ENCODE results near the gene FGR.

FGR gene

GRCh38 chr1:27661412-27662075 lies 26.6 kb upstream of the FGR start:
- H3K9me3 ChIP-seq, result no peaks in the 10 kb centered on the region
- no peaks in the 10 kb centered on the region for H4K20me1 ChIP-seq
- H3K36me3 ChIP-seq, result no peaks in the 10 kb centered on the region
- H3K9ac ChIP-seq, result no peak overlapping the region
- peak overlapping the region; percentile 85 for H3K4me2 ChIP-seq
- no peak for TF ChIP-seq Cebpa-rat (IDR thresholded peaks at IDR 0.05)
- peak overlapping the region; percentile 92 for H3K27ac ChIP-seq
- peaks cover 83% of the 10 kb centered on the region for H3K4me1 ChIP-seq
- H3K27me3 ChIP-seq, result no peaks in the 10 kb centered on the region
- no peak overlapping the region for H3K4me3 ChIP-seq

- Histone ChIP-seq H3K9me3 (no peaks in the 10 kb centered on the region), H3K27me3 (no peaks in the 10 kb centered on the region), H3K4me1 (peaks cover 92% of the 10 kb centered on the region), H3K4me3 (peak overlapping the region; percentile 72), H3K9ac (peak overlapping the region; percentile 83), H4K20me1 (no peaks in the 10 kb centered on the region), H3K36me3 (no peaks in the 10 kb centered on the region), H3K27ac (peak overlapping the region; percentile 59), H3K4me2 (peak overlapping the region; percentile 85)
- TF ChIP-seq Cebpa-rat (IDR thresholded peaks at IDR 0.05), result no peak
Measured at GRCh38 chr1:27660300-27660835, 25.4 kb upstream of the FGR start.

- Histone ChIP-seq H3K9ac (peak overlapping the region; percentile 83), H3K9me3 (no peaks in the 10 kb centered on the region), H3K4me1 (peaks cover 92% of the 10 kb centered on the region), H3K4me3 (peak overlapping the region; percentile 72), H3K27me3 (no peaks in the 10 kb centered on the region), H3K36me3 (no peaks in the 10 kb centered on the region), H3K27ac (peak overlapping the region; percentile 94), H4K20me1 (no peaks in the 10 kb centered on the region), H3K4me2 (peak overlapping the region; percentile 85)
- TF ChIP-seq Cebpa-rat (IDR thresholded peaks at IDR 0.05), result no peak
Measured at GRCh38 chr1:27659497-27660299, 24.7 kb upstream of the FGR start.

GRCh38 chr1:27658951-27659496 lies 24.0 kb upstream of the FGR start:
- Histone ChIP-seq H3K4me2 (peak overlapping the region; percentile 85), H3K9me3 (no peaks in the 10 kb centered on the region), H4K20me1 (no peaks in the 10 kb centered on the region), H3K9ac (peak overlapping the region; percentile 83), H3K27ac (peak overlapping the region; percentile 94), H3K4me3 (peak overlapping the region; percentile 72), H3K36me3 (no peaks in the 10 kb centered on the region), H3K27me3 (no peaks in the 10 kb centered on the region), H3K4me1 (peaks cover 92% of the 10 kb centered on the region)
- TF ChIP-seq Cebpa-rat (IDR thresholded peaks at IDR 0.05), result no peak

GRCh38 chr1:27656157-27656893 lies 21.3 kb upstream of the FGR start:
- H3K27ac ChIP-seq, result no peak overlapping the region
- no peaks in the 10 kb centered on the region for H3K36me3 ChIP-seq
- H3K9ac ChIP-seq, result peak overlapping the region; percentile 26; the same call in 1 of the 2 replicates
- H3K9me3 ChIP-seq, result no peaks in the 10 kb centered on the region
- TF ChIP-seq Cebpa-rat (IDR thresholded peaks at IDR 0.05), result no peak
- H3K4me2 ChIP-seq, result peak overlapping the region; percentile 49
- H4K20me1 ChIP-seq, result no peaks in the 10 kb centered on the region
- H3K4me3 ChIP-seq, result no peak overlapping the region
- H3K27me3 ChIP-seq, result no peaks in the 10 kb centered on the region
- H3K4me1 ChIP-seq, result peaks cover 80% of the 10 kb centered on the region

- H3K9me3 ChIP-seq, result no peaks in the 10 kb centered on the region
- H3K4me1 ChIP-seq, result peaks cover 80% of the 10 kb centered on the region
- no peak overlapping the region for H3K9ac ChIP-seq
- H3K36me3 ChIP-seq, result no peaks in the 10 kb centered on the region
- no peak overlapping the region for H3K4me3 ChIP-seq
- H3K4me2 ChIP-seq, result peak overlapping the region; percentile 49
- TF ChIP-seq Cebpa-rat (IDR thresholded peaks at IDR 0.05), result no peak
- peak overlapping the region; percentile 5; the same call in 1 of the 2 replicates for H3K27ac ChIP-seq
- no peaks in the 10 kb centered on the region for H4K20me1 ChIP-seq
- no peaks in the 10 kb centered on the region for H3K27me3 ChIP-seq
Measured at GRCh38 chr1:27655151-27655937, 20.4 kb upstream of the FGR start.

- no peaks in the 10 kb centered on the region for H3K36me3 ChIP-seq
- H3K27ac ChIP-seq, result no peak overlapping the region
- no peak overlapping the region for H3K9ac ChIP-seq
- H4K20me1 ChIP-seq, result no peaks in the 10 kb centered on the region
- no peak for TF ChIP-seq Cebpa-rat (IDR thresholded peaks at IDR 0.05)
- H3K4me2 ChIP-seq, result no peak overlapping the region
- no peak overlapping the region for H3K4me3 ChIP-seq
- H3K9me3 ChIP-seq, result no peaks in the 10 kb centered on the region
- no peaks in the 10 kb centered on the region for H3K27me3 ChIP-seq
- H3K4me1 ChIP-seq, result peaks cover 58% of the 10 kb centered on the region
Measured at GRCh38 chr1:27652111-27652864, 17.3 kb upstream of the FGR start.

GRCh38 chr1:27650539-27651175 lies 15.7 kb upstream of the FGR start:
- Histone ChIP-seq H3K4me3 (no peak overlapping the region), H3K4me2 (peak overlapping the region; percentile 55), H3K4me1 (peaks cover 57% of the 10 kb centered on the region), H3K36me3 (no peaks in the 10 kb centered on the region), H3K9me3 (no peaks in the 10 kb centered on the region), H3K27ac (peak overlapping the region; percentile 47; the same call in 1 of the 2 replicates), H3K27me3 (no peaks in the 10 kb centered on the region), H3K9ac (no peak overlapping the region; the same call in 1 of the 2 replicates), H4K20me1 (no peaks in the 10 kb centered on the region)
- no peak for TF ChIP-seq Cebpa-rat (IDR thresholded peaks at IDR 0.05)
